OCI-LY1 (cell line): ENCODE measurements around the gene SELENOK.

Experiments used
- CTCF ChIP-seq: fragments of 200-600 bp; sonication (generic), shearing (Covaris generic); IDR thresholded peaks from 2 replicates; pipeline ENCODE4 v1.5.1; 2017; ENCODE audit warnings: mild to moderate bottlenecking, antibody characterized with exemption, low read length, moderate library complexity, mixed read lengths
- EZH2 ChIP-seq: fragments of 200-600 bp; sonication (generic), shearing (Covaris generic); IDR thresholded peaks from 2 replicates; pipeline ENCODE4 v1.8.0; 2017; ENCODE audit warnings: borderline replicate concordance, mixed run types, mild to moderate bottlenecking, antibody characterized with exemption, low read length, moderate library complexity, mixed read lengths

DNA sequence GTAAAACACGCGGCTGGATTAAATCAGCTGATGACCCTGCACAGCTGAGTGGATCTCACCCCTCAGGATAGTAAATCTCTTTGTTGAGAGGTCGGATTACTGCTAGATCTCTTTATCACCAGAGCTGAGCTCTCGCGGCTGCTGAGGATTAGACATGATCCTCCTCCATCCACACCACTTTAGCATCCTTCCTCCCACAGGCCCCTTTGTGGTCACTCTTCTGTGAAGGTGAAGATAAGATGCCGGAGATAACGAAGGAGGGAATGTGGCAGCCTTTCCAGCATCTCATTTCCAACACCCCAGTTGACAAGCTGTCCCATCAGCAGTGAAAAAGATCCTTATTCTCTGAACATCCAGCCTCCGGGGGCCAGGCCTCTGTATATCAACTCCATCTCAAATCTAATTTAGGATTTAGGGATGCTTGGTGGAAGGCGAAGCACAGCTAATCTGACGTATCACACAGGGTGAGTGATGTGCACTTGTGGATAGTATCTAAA lies 47.5 kb upstream of the SELENOK start:
- no peak for TF ChIP-seq CTCF
- TF ChIP-seq EZH2: no peak
